ENCODE data around the gene CHTOP. TPM values are rescaled to one million over a fixed set of nuclear protein-coding genes. Genes with fewer than 3 reads are reported as not detected.
A peak's percentile ranks its signal among the peaks of the same experiment; 100 is the strongest.

Gene CHTOP
- total and polyA plus RNA-seq, 2 of the 13 experiments (the other 11 are each of a cell fraction or from before 2014, with no cell fraction given), result 38.0 to 51.9 TPM

GRCh38 chr1:153655333-153655732 is 21.5 kb downstream of the CHTOP start:
- Histone ChIP-seq H3K9me3 (ENCODE audit: low read length) (no peaks in the 10 kb centered on the region), H3K36me3 (replicated peaks in 1 of 2; ENCODE audit: control insufficient read depth in 1 of 2, insufficient read depth in 2 of 2, low read length in 2 of 2) (no peaks in the 10 kb centered on the region), H3K79me2 (ENCODE audit: insufficient read depth, low read length) (peaks cover 12% of the 10 kb centered on the region), H3K27ac (ENCODE audit: extremely low read length, insufficient read depth, low read length) (peak overlapping the region; percentile 7), H2AFZ (ENCODE audit: low read length) (no peak overlapping the region), H3K4me1 (ENCODE audit: insufficient read depth, low read length) (peaks cover 45% of the 10 kb centered on the region), H3K9ac (ENCODE audit: insufficient read depth, low read depth, low read length) (no peak overlapping the region), H3K4me3 (replicated peaks in 1 of 3; ENCODE audit: insufficient read depth in 1 of 3, low read depth in 2 of 3, low read length in 3 of 3) (peak overlapping the region in 1 of 3 experiments; percentile 9; a peak in 1 of 6 replicates), H3K4me2 (ENCODE audit: low read depth, low read length) (peak overlapping the region; percentile 46), H3K27me3 (ENCODE audit: control insufficient read depth in 1 of 2, insufficient read depth in 2 of 2, low read length in 2 of 2) (no peaks in the 10 kb centered on the region; a peak in 1 of 5 replicates), H4K20me1 (ENCODE audit: insufficient read depth, low read length) (no peaks in the 10 kb centered on the region)
- WGBS (ENCODE audit: low lambda C conversion rate), result 10% methylated on average over 3 of the region's 3 CpGs
- in situ Hi-C loops (cut with HindIII; ENCODE audit: extremely low pct_ligation_motif_present, low pct_unique_long_range_greater_than_20kb), result no loop called here
- intact Hi-C loops (cut with micrococcal nuclease; ENCODE audit: unreplicated experiment), result no loop called here
- peak; percentile 75 for FAIRE-seq
- BruUV-seq (replicated peaks), result no TSS peak
- peak; percentile 35 for ATAC-seq
- peak; percentile 56 for DNase-seq (ENCODE audit: low spot score)
- CTCF ChIA-PET (ENCODE audit: low intra/inter-chr PET ratio, low total read pairs), result no interaction called here
- POLR2A ChIA-PET, result interaction anchor here (1.0 kb wide), 1 partner anchor 21 kb away, joined by 3 read pairs; the partner anchor contains the start of gene CHTOP
- no peak for TF ChIP-seq ZNF318 (CRISPR knock-in tag; IDR thresholded peaks at IDR 0.05)
- TF ChIP-seq BRCA1 (CRISPR knock-in tag; IDR thresholded peaks at IDR 0.05), result no peak
- TF ChIP-seq ZNF616 (CRISPR knock-in tag; IDR thresholded peaks at IDR 0.05; ENCODE audit: low read depth), result no peak
- TF ChIP-seq ZNF292 (CRISPR knock-in tag; IDR thresholded peaks at IDR 0.05; ENCODE audit: borderline replicate concordance, low read depth), result 0 out of 2 replicates have a peak, but pooled peaks have one; percentile 21
- TF ChIP-seq ZNF225 (CRISPR knock-in tag; IDR thresholded peaks at IDR 0.05), result no peak
- no peak for TF ChIP-seq ZNF614 (CRISPR knock-in tag; IDR thresholded peaks at IDR 0.05; ENCODE audit: borderline replicate concordance)
- no peak for TF ChIP-seq ZNF574 (CRISPR knock-in tag; IDR thresholded peaks at IDR 0.05)
- no peak for TF ChIP-seq MYNN (CRISPR knock-in tag; IDR thresholded peaks at IDR 0.05; ENCODE audit: low read depth)
- TF ChIP-seq FOXA3 (CRISPR knock-in tag; IDR thresholded peaks at IDR 0.05), result peak; percentile 38; the same call in 1 of the 2 replicates
- TF ChIP-seq PCBP1 (IDR thresholded peaks at IDR 0.05; ENCODE audit: borderline replicate concordance, low read depth, low read length), result no peak
- no peak for TF ChIP-seq ZNF607 (CRISPR knock-in tag; IDR thresholded peaks at IDR 0.05; ENCODE audit: borderline replicate concordance)
- TF ChIP-seq KDM4B (CRISPR knock-in tag; IDR thresholded peaks at IDR 0.05), result no peak

Measured in HepG2 (cell line).